Measurements from ENCODE around the gene SLFN12L.

The SLFN12L gene

DNA sequence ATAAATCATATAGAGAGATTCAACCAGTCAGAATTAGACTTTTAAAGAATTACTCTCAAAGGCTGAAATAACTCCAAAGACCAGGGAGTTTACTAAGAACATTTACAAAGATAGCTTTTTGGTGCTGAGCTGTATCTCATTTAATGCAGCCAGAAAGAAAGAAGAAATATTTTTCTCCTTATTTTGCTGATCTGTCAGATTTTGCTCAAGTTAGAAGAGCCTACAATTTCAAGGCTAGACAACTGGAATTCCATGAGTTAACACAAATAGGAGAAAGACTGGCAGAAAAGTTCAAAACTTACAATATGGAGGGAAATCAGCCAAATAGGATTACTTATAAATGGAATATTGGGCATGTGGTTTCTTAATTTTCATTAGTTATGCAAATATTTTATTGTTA lies 99.0 kb downstream of the SLFN12L start:
- in situ Hi-C loops (cut with HindIII; ENCODE audit: low sequenced_read_pairs): no loop called here

DNA sequence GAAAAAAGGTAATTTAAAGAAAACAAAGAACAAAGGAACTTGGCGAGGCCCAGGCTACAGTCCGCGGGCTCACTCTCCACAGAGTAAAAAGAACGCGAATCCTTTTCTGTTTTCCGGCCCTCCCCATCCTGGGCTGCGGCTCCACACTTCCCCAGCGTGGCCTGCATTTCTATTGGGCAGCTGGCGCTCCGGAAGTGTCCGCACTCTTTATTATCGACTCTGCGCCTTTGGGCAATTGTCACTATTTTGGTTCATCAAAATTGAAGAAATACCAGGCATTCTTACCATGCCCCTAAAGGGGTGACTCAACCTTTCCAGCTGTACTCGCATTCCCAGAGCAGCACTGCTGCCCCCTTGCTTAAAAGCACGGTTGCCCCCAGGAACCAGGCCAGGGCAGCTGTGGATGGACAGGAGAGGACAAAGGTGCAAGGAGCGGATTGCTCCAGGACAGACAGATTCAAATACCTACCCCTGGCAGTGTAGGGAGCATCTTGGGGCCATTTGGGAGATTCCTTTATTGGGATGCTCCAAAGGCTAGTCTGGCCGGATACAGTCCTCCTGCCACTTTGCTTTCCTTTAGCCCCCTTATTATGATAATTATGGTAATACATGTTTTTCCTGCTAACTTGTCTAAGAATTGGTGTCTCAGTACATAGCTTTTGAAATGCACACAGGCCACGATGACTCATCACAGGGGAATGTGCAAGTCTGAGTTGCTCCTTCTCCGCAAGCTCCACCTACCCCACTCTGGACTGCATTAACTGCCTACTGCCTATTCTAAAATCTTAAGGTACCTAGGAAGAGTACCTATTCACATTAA lies 104.2 kb downstream of the SLFN12L start:
- in situ Hi-C loops (cut with HindIII; ENCODE audit: low sequenced_read_pairs): no loop called here

DNA sequence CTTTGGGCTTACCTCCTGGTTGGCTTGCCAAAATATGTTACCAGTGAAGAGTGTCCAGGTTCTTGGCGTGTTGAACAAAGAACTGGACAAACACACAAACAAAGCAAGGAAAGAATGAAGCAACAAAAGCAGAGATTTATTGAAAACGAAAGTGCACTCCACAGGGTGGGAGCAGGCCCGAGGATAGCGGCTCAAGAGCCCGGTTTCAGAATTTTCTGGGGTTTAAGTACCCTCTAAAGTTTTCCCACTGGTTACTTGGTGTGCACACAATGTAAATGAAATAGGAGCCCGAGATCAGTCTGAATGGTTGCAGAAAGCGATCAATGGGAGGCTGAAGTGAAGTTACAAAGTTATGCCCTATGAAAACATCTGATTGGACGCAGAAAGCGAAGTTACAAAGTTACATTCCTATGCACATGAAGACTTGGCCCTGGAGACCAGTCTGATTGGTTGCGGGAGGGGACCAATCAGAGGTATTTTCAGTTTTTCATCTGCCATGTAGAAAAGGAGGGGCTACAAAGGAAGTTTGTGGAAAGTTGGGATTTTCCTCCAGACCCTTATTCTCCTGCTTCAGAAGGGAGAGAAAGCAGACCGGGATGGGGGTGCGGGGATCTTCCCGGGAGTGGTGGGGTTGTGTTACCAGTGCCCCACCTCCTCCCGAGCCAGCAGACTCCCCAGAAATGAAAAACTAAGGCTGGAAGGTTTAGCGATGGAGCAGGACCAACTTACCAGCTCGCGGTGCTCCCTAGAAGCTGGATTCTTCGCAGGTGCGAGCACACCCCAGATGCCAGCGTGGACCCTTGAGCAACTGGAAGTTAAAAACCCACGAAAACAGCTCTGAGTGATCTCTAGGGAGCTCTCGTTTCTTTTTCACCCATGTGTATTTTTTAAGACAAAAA lies 105.1 kb downstream of the SLFN12L start, which contains the start of gene SLFN12:
SLFN12 (minus strand) TSS at position 325 of the 899 bp plus-strand sequence. CDS start 9,472 bp downstream, outside the sequence.
- in situ Hi-C loops (cut with HindIII; ENCODE audit: low sequenced_read_pairs): no loop called here

DNA sequence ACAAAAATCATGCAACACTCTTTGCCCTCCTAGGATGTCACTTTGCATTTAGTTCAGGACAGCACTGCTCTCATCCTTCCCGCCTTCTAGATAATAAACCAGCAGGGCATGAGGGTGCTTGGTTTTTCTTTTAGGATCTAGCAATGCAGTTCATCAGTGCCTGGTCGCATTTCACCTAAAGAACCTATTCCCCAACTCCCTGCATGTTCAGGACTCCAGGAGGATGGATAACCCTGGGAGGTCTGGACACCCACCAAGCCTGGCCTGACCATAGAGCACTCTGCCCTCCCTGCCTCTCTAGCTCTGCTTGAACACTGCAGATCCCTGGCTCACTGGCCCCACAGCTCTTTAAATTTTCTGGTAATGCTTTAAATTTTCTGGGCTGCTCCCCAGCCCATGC lies 107.8 kb downstream of the SLFN12L start:
- in situ Hi-C loops (cut with HindIII; ENCODE audit: low sequenced_read_pairs): no loop called here

DNA sequence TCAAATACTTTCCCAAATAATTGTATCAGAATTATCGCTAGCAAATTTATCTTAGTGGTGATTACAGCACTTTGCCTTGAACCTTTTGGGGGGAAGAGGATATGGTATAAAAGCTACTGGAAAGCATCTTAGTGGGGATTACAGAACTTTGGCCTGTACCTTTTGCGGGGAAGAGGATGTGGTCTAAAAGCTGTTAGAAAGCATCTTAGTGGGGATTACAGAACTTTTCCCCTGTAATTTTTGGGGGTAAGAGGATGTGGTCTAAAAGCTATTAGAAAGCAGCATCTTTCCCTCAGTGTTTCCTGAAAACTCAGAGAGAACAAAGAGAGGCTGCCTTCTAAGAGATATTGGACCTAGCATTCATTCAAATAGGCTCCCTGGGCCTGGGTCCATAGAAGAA lies 109.2 kb downstream of the SLFN12L start:
- in situ Hi-C loops (cut with HindIII; ENCODE audit: low sequenced_read_pairs): no loop called here

DNA sequence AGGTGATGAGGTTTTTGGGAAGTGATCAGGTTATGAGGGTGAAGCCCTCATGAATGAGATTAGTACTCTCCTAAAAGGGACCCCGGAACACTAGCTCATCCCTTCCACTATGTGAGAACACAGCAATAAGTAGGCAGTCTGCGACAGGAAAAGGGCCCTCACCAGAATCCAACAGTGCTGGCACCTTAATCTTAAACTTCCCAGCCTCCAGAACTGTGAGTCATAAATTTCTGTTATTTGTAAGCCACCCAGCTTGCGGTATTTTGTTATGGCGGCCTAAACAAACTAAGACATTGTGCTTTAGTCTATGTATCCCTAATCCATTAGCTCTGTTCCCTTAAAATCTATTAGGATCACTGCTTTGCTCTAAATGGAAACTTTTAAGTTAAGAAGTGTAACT lies 113.7 kb downstream of the SLFN12L start:
- in situ Hi-C loops (cut with HindIII; ENCODE audit: low sequenced_read_pairs): no loop called here

Data from DLD1 (cell line).